ENCODE results near the gene NR3C1.
A peak's percentile ranks its signal among the peaks of the same experiment; 100 is the strongest.

Gene NR3C1

DNA sequence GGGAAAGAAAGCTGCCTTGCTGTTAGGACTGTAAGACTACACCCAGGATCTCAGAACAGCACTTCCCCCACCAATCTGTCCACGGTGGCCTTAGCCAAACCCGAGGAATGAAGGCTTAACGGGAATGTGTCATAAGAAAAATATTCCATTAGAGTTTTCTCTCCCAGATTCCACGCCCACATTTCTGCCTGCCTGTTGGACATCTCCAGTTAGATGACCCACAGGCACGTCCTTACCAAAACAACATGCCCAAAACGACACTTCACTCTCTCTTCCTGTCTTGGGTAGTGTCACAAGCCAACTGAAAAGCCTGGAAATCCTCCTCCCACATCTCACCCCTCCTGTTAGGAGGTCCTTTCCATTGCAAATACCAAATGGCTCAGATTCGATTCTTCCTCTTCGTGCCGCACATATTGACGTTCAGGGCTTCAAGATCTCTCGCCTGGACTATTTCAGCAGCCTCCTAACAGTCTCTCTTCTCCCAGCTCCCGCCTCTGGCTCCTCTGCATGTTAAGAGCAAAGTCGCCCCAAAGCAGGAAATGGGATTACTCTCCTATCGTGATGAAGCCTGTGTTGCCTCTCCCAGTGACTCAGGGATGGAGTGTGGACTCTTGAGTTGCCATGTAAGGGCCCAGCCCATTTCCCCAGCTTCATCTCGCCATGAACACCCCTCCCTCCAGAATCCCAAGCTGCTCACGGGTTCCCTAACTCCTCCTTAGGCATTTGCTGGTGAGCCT lies 159.3 kb downstream of the NR3C1 start (continued):
- TF ChIP-seq TSHZ2 (CRISPR knock-in tag; IDR thresholded peaks at IDR 0.05): no peak
- peak; percentile 47; the same call in 1 of the 2 replicates for TF ChIP-seq ZFP3 (CRISPR knock-in tag; IDR thresholded peaks at IDR 0.05)

- TF ChIP-seq TCF4 (CRISPR knock-in tag; IDR thresholded peaks at IDR 0.05; ENCODE audit: borderline replicate concordance): no peak
- no peak for TF ChIP-seq ZFP30 (CRISPR knock-in tag; IDR thresholded peaks at IDR 0.05)
- no peak for TF ChIP-seq ARNTL (CRISPR knock-in tag; IDR thresholded peaks at IDR 0.05; ENCODE audit: borderline replicate concordance, low read depth)
- no peak for ATAC-seq
These were observed 160.4 kb downstream of the NR3C1 start for GRCh38 chr5:143243103-143243502.

GRCh38 chr5:143241892-143242291 lies 161.6 kb downstream of the NR3C1 start:
- no peak for TF ChIP-seq TSHZ2 (CRISPR knock-in tag; IDR thresholded peaks at IDR 0.05)
- TF ChIP-seq BACH2 (CRISPR knock-in tag; IDR thresholded peaks at IDR 0.05; ENCODE audit: borderline replicate concordance): no peak
- no peak for TF ChIP-seq OSR1 (CRISPR knock-in tag; IDR thresholded peaks at IDR 0.05)
- no peak for TF ChIP-seq ZNF8 (CRISPR knock-in tag; IDR thresholded peaks at IDR 0.05)
- TF ChIP-seq TOX (CRISPR knock-in tag; IDR thresholded peaks at IDR 0.05; ENCODE audit: borderline replicate concordance): no peak
- TF ChIP-seq ZFP3 (CRISPR knock-in tag; IDR thresholded peaks at IDR 0.05): no peak
- TF ChIP-seq ISL1 (CRISPR knock-in tag; IDR thresholded peaks at IDR 0.05): no peak
- TF ChIP-seq ZFP30 (CRISPR knock-in tag; IDR thresholded peaks at IDR 0.05): no peak
- TF ChIP-seq, protein P1, sequence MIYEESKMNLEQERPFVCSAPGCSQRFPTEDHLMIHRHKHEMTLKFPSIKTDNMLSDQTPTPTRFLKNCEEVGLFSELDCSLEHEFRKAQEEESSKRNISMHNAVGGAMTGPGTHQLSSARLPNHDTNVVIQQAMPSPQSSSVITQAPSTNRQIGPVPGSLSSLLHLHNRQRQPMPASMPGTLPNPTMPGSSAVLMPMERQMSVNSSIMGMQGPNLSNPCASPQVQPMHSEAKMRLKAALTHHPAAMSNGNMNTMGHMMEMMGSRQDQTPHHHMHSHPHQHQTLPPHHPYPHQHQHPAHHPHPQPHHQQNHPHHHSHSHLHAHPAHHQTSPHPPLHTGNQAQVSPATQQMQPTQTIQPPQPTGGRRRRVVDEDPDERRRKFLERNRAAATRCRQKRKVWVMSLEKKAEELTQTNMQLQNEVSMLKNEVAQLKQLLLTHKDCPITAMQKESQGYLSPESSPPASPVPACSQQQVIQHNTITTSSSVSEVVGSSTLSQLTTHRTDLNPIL (CRISPR knock-in tag; IDR thresholded peaks at IDR 0.05; ENCODE audit: low read depth): no peak
- no peak for TF ChIP-seq POU6F1 (CRISPR knock-in tag; IDR thresholded peaks at IDR 0.05; ENCODE audit: borderline replicate concordance, low read depth)
- TF ChIP-seq ZNF70 (CRISPR knock-in tag; IDR thresholded peaks at IDR 0.05): no peak
- no peak for TF ChIP-seq ESRRG (CRISPR knock-in tag; IDR thresholded peaks at IDR 0.05)
- no peak for TF ChIP-seq RARB (CRISPR knock-in tag; IDR thresholded peaks at IDR 0.05)
- no peak for TF ChIP-seq CSDC2 (CRISPR knock-in tag; IDR thresholded peaks at IDR 0.05)
- ATAC-seq: no peak

- ATAC-seq: no peak
- TF ChIP-seq, protein P2, sequence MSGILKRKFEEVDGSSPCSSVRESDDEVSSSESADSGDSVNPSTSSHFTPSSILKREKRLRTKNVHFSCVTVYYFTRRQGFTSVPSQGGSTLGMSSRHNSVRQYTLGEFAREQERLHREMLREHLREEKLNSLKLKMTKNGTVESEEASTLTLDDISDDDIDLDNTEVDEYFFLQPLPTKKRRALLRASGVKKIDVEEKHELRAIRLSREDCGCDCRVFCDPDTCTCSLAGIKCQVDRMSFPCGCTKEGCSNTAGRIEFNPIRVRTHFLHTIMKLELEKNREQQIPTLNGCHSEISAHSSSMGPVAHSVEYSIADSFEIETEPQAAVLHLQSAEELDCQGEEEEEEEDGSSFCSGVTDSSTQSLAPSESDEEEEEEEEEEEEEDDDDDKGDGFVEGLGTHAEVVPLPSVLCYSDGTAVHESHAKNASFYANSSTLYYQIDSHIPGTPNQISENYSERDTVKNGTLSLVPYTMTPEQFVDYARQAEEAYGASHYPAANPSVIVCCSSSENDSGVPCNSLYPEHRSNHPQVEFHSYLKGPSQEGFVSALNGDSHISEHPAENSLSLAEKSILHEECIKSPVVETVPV (CRISPR knock-in tag; IDR thresholded peaks at IDR 0.05): no peak
- TF ChIP-seq PATZ1 (CRISPR knock-in tag; IDR thresholded peaks at IDR 0.05; ENCODE audit: borderline replicate concordance) (no peak), RARB (CRISPR knock-in tag; IDR thresholded peaks at IDR 0.05) (no peak), GLIS3 (CRISPR knock-in tag; IDR thresholded peaks at IDR 0.05) (no peak), ZNF70 (CRISPR knock-in tag; IDR thresholded peaks at IDR 0.05) (no peak), SNAI2 (CRISPR knock-in tag; IDR thresholded peaks at IDR 0.05) (no peak), TOX (CRISPR knock-in tag; IDR thresholded peaks at IDR 0.05; ENCODE audit: borderline replicate concordance) (no peak), ZNF565 (CRISPR knock-in tag; conservative IDR thresholded peaks at IDR 0.05; ENCODE audit: low read depth) (no peak), ESRRG (CRISPR knock-in tag; IDR thresholded peaks at IDR 0.05) (no peak), OSR1 (CRISPR knock-in tag; IDR thresholded peaks at IDR 0.05) (no peak), PPARA (CRISPR knock-in tag; IDR thresholded peaks at IDR 0.05; ENCODE audit: borderline replicate concordance) (no peak)
- TF ChIP-seq, protein P1 (CRISPR knock-in tag; IDR thresholded peaks at IDR 0.05; ENCODE audit: low read depth): no peak
These were observed 163.5 kb downstream of the NR3C1 start for GRCh38 chr5:143239882-143240518.

Data from SK-N-SH treated with all-trans-retinoic acid at 6 μM for 48 hours (cell line).